HG03354 (cell line): ENCODE measurements around the gene LMBRD1.
"Not testable (repeated sequence)": the region's sequence is repeated elsewhere in the genome, so short reads cannot be mapped to it uniquely, and the experiment has no call there.

Experiments
- ATAC-seq: cut with Tn5 transposase; IDR thresholded peaks from one replicate; pipeline ENCODE4 v1.9.1; 2021; ENCODE audit warnings: mild to moderate bottlenecking; ENCODE audit not compliant: unreplicated experiment, poor library complexity, severe bottlenecking

Gene LMBRD1

GRCh38 chr6:69801225-69801624 is 4.4 kb upstream of the LMBRD1 start:
- ATAC-seq: no peak

- not testable (repeated sequence) for ATAC-seq
Measured at GRCh38 chr6:69798796-69799195, 2.0 kb upstream of the LMBRD1 start.

GRCh38 chr6:69796073-69796641 is 653 bp downstream of the LMBRD1 start:
- peak; percentile 31 for ATAC-seq

- peak; percentile 42 for ATAC-seq
Measured at GRCh38 chr6:69795469-69796072, 1.2 kb downstream of the LMBRD1 start.

- ATAC-seq: no peak
Measured at GRCh38 chr6:69792292-69792691, 4.5 kb downstream of the LMBRD1 start.

GRCh38 chr6:69791065-69791471 is 5.7 kb downstream of the LMBRD1 start:
- ATAC-seq: peak; percentile 61

- peak; percentile 17 for ATAC-seq
Measured at GRCh38 chr6:69790629-69791028, 6.2 kb downstream of the LMBRD1 start.

- ATAC-seq: peak; percentile 36
Measured at GRCh38 chr6:69789578-69789977, 7.2 kb downstream of the LMBRD1 start.

- not testable (repeated sequence) for ATAC-seq
Measured at GRCh38 chr6:69787436-69787835, 9.4 kb downstream of the LMBRD1 start.

GRCh38 chr6:69785697-69786096 is 11.1 kb downstream of the LMBRD1 start:
- ATAC-seq: no peak

GRCh38 chr6:69784595-69785377 is 12.0 kb downstream of the LMBRD1 start:
- peak; percentile 85 for ATAC-seq

- ATAC-seq: no peak
Measured at GRCh38 chr6:69783108-69783507, 13.7 kb downstream of the LMBRD1 start.

GRCh38 chr6:69780585-69781178 is 16.1 kb downstream of the LMBRD1 start:
- ATAC-seq: no peak

GRCh38 chr6:69775941-69776340 is 20.9 kb downstream of the LMBRD1 start:
- no peak for ATAC-seq

GRCh38 chr6:69775585-69775849 is 21.3 kb downstream of the LMBRD1 start:
- no peak for ATAC-seq

GRCh38 chr6:69774740-69775584 is 21.8 kb downstream of the LMBRD1 start:
- ATAC-seq: no peak

GRCh38 chr6:69771158-69771906 is 25.5 kb downstream of the LMBRD1 start:
- ATAC-seq: no peak

- ATAC-seq: no peak
Measured at GRCh38 chr6:69768664-69769063, 28.1 kb downstream of the LMBRD1 start.

- ATAC-seq: no peak
Measured at GRCh38 chr6:69763763-69764162, 33.0 kb downstream of the LMBRD1 start.
